Panc1 (cell line): ENCODE results near the gene VPS16. TPM values are rescaled to one million over a fixed set of nuclear protein-coding genes. Genes with fewer than 3 reads are reported as not detected.

Experiments used
- ATAC-seq: fragments of 200-7000 bp; cut with Tn5 transposase; 2 replicates; pipeline ENCODE4 v1.9.1; 2020; ENCODE audit warnings: mild to moderate bottlenecking, moderate library complexity
- BruUV-seq: library from RNA; stranded (reverse); fragments of 400-500 nt; replicated peaks from 2 replicates; lab custom pipeline; 2021; lab: Mats Ljungman, UMichigan
- CTCF ChIA-PET: fragments of 300-600 bp; sonication (Branson Sonifier 250); formaldehyde crosslinking; loops from one replicate; lab custom pipeline; 2022; ENCODE audit warnings: antibody characterized with exemption; lab: Charles Lee
- POLR2A ChIA-PET: fragments of 300-600 bp; sonication (Branson Sonifier 250); formaldehyde crosslinking; loops from one replicate; lab custom pipeline; 2022; ENCODE audit warnings: antibody characterized with exemption; lab: Charles Lee
- DNase-seq: peaks from one replicate; pipeline ENCODE4 v3.0.0-alpha.2; 2010; ENCODE audit warnings: low read depth, low spot score
- H3K27ac ChIP-seq: 2 replicates; pipeline ENCODE4 v1.5.1; 2011; ENCODE audit warnings: mild to moderate bottlenecking, low read length, inconsistent platforms
- H3K27me3 ChIP-seq: fragments of 200-500 bp; sonication (Bioruptor generic); 2 replicates; pipeline ENCODE4 v1.6.0; 2014; ENCODE audit warnings: low read length, inconsistent platforms; ENCODE audit not compliant: control insufficient read depth, insufficient read depth
- H3K36me3 ChIP-seq: fragments of 200-500 bp; sonication (Bioruptor generic); 2 replicates; pipeline ENCODE4 v1.5.1; 2014; ENCODE audit warnings: inconsistent platforms, mild to moderate bottlenecking, low read length, moderate library complexity; ENCODE audit not compliant: control insufficient read depth, insufficient read depth
- H3K4me1 ChIP-seq: 2 replicates; pipeline ENCODE4 v1.5.1; 2011; ENCODE audit warnings: inconsistent platforms, mild to moderate bottlenecking, low read length, moderate library complexity; ENCODE audit not compliant: control insufficient read depth, insufficient read depth
- H3K4me3 ChIP-seq, 2 experiments: 2 replicates each; pipeline ENCODE4 v1.5.1; 2011 to 2012; ENCODE audit warnings: low read depth in 2 of 2, low read length in 2 of 2, mild to moderate bottlenecking in 2 of 2, inconsistent platforms in 1 of 2, moderate library complexity in 1 of 2
- H3K9me3 ChIP-seq: fragments of 200-500 bp; sonication (Bioruptor generic); 2 replicates; pipeline ENCODE4 v1.5.1; 2014; ENCODE audit warnings: low read depth, mild to moderate bottlenecking, inconsistent platforms, low read length, moderate library complexity; ENCODE audit not compliant: control insufficient read depth, insufficient read depth
- POLR2AphosphoS5 ChIP-seq: IDR thresholded peaks from 2 replicates; pipeline ENCODE4 v1.6.1; 2012; ENCODE audit warnings: mild to moderate bottlenecking, low read depth, low read length, moderate library complexity
- REST ChIP-seq, 2 experiments: IDR thresholded peaks; 2 replicates each; pipeline ENCODE4 v1.6.1; 2011 to 2012; ENCODE audit warnings: low read depth in 2 of 2, control low read depth in 1 of 2, low read length in 1 of 2, mild to moderate bottlenecking in 1 of 2, moderate library complexity in 1 of 2; ENCODE audit not compliant: insufficient read depth in 1 of 2
- SIN3A ChIP-seq: IDR thresholded peaks from 2 replicates; pipeline ENCODE4 v1.6.1; 2012; ENCODE audit warnings: low read depth, mild to moderate bottlenecking, low read length, moderate library complexity, borderline replicate concordance; ENCODE audit not compliant: insufficient read depth
- TCF7L2 ChIP-seq: IDR thresholded peaks from 2 replicates; pipeline ENCODE4 v1.6.1; 2011; ENCODE audit warnings: mild to moderate bottlenecking, low read depth, low read length, inconsistent platforms
- in situ Hi-C: cut with HindIII; loops from 2 replicates; pipeline ENCODE4 v1.10.0; 2016; ENCODE audit warnings: low sequenced_read_pairs, low pct_unique_long_range_greater_than_20kb
- intact Hi-C: fragments of 100-400 bp; cut with micrococcal nuclease; formaldehyde crosslinking; loops from one replicate; pipeline ENCODE4 v1.10.0; 2022; ENCODE audit not compliant: unreplicated experiment
- total RNA-seq: library from RNA; stranded (reverse); gene quantifications from one replicate; pipeline ENCODE4 v1.2.1, GENCODE V29; 2021; ENCODE audit not compliant: unreplicated experiment
- TF ChIP-seq, protein P1 (sequence below): fragments of 450-650 bp; IDR thresholded peaks from 2 replicates; pipeline ENCODE4 v1.5.1; 2017; ENCODE audit warnings: mild to moderate bottlenecking

The VPS16 gene
- total RNA-seq, 1 experiment from 2014 or later: 35.3 TPM

DNA sequence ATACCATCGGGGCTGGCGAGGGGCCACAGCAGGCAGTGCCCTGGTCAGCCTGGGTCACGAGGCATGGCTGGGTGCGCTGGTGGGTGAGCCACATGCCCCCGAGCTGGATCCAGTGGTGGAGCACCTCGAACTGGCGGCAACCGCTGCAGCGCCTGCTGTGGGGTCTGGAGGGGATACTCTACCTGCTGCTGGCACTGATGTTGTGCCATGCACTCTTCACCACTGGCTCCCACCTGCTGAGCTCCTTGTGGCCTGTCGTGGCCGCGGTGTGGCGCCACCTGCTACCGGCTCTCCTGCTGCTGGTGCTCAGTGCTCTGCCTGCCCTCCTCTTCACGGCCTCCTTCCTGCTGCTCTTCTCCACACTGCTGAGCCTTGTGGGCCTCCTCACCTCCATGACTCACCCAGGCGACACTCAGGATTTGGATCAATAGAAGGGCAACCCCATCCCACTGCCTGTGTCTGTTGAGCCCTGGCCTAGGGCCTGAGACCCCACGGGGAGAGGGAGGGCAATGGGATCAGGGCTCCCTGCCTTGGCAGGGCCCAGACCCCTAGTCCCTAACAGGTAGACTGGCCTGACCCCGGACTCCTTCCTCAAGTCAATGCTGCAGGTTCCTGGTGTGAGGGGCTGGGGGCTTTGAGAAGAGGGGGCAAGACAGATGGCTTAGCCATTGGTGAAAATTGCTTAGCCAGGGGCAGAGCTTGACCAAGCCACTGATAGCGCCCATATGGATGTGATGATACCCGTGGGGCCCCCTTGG lies 23.8 kb upstream of the VPS16 start:
- TF ChIP-seq SIN3A (no peak), TCF7L2 (no peak), POLR2AphosphoS5 (no peak), REST (IDR thresholded peaks at IDR 0.05; ENCODE audit: insufficient read depth in 1 of 2, low read depth in 2 of 2, low read length in 1 of 2) (no peak)
- TF ChIP-seq, protein P1, sequence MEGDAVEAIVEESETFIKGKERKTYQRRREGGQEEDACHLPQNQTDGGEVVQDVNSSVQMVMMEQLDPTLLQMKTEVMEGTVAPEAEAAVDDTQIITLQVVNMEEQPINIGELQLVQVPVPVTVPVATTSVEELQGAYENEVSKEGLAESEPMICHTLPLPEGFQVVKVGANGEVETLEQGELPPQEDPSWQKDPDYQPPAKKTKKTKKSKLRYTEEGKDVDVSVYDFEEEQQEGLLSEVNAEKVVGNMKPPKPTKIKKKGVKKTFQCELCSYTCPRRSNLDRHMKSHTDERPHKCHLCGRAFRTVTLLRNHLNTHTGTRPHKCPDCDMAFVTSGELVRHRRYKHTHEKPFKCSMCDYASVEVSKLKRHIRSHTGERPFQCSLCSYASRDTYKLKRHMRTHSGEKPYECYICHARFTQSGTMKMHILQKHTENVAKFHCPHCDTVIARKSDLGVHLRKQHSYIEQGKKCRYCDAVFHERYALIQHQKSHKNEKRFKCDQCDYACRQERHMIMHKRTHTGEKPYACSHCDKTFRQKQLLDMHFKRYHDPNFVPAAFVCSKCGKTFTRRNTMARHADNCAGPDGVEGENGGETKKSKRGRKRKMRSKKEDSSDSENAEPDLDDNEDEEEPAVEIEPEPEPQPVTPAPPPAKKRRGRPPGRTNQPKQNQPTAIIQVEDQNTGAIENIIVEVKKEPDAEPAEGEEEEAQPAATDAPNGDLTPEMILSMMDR: no peak; the same call in 1 of the 2 replicates
- DNase-seq (no peak), ATAC-seq (peak; percentile 46; the same call in 1 of the 2 replicates)
- CTCF ChIA-PET: no interaction called here
- Histone ChIP-seq H3K36me3 (no peaks in the 10 kb centered on the region), H3K4me1 (no peaks in the 10 kb centered on the region; the same call in 1 of the 2 replicates), H3K9me3 (peaks cover 6% of the 10 kb centered on the region; the same call in 1 of the 2 replicates), H3K27ac (no peak overlapping the region), H3K4me3 (no peak overlapping the region), H3K27me3 (no peaks in the 10 kb centered on the region)
- POLR2A ChIA-PET: no interaction called here
- in situ Hi-C loops (no loop called here), intact Hi-C loops (no loop called here)
- no TSS peak for BruUV-seq

DNA sequence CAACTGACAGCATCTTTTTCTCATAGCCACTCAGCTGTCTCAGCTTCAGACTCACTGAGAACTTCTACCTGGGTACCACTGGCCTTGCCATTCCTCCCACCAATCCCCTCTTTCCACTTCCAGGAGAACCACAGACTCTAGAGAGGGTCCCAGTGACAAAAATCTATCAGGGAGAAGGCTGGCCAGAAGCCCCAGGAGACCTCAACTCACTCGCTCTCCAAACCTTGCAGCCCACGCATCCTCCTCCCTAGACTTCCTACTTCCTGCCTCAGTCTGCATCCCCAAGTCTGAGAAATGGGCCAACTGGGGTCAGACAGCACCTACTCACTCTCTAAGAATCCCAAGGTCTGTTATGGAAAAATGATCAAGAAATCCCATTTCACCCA lies 23.2 kb upstream of the VPS16 start:
- TF ChIP-seq REST (IDR thresholded peaks at IDR 0.05; ENCODE audit: insufficient read depth in 1 of 2, low read depth in 2 of 2, low read length in 1 of 2): no peak
- no peak for TF ChIP-seq TCF7L2
- no peak for TF ChIP-seq POLR2AphosphoS5
- Histone ChIP-seq H3K27me3 (no peaks in the 10 kb centered on the region), H3K4me3 (no peak overlapping the region), H3K4me1 (no peaks in the 10 kb centered on the region; the same call in 1 of the 2 replicates), H3K27ac (no peak overlapping the region), H3K36me3 (no peaks in the 10 kb centered on the region), H3K9me3 (peaks cover 1% of the 10 kb centered on the region; the same call in 1 of the 2 replicates)
- ChIA-PET CTCF (no interaction called here), POLR2A (no interaction called here)
- in situ Hi-C loops (no loop called here), intact Hi-C loops (no loop called here)
- BruUV-seq: no TSS peak
- DNase-seq (no peak), ATAC-seq (no peak)
